GM10266 (cell line): ENCODE data around the gene RTP5.
"Not testable (repeated sequence)": the region's sequence is repeated elsewhere in the genome, so short reads cannot be mapped to it uniquely, and the experiment has no call there.

ENCODE experiments used
- DNase-seq: peaks from one replicate; pipeline ENCODE4 v3.0.0; 2012; ENCODE audit errors: extremely low spot score
- CTCF ChIP-seq: IDR thresholded peaks from 2 replicates; pipeline ENCODE4 v1.5.1; 2012; ENCODE audit warnings: mild to moderate bottlenecking, low read depth; ENCODE audit not compliant: control insufficient read depth, insufficient read depth; ENCODE audit errors: missing control alignments

RTP5 gene

GRCh38 chr2:241871538-241872312, 2.2 kb downstream of the RTP5 start:
- no peak for DNase-seq
- no peak for TF ChIP-seq CTCF

- no peak for TF ChIP-seq CTCF
- DNase-seq = no peak
Measured at GRCh38 chr2:241872313-241872642, 2.7 kb downstream of the RTP5 start.

GRCh38 chr2:241873081-241873802, 3.7 kb downstream of the RTP5 start:
- DNase-seq = no peak
- no peak for TF ChIP-seq CTCF

- TF ChIP-seq CTCF = no peak
- DNase-seq = no peak
Measured at GRCh38 chr2:241873803-241874110, 4.2 kb downstream of the RTP5 start.

GRCh38 chr2:241874277-241874925, 4.9 kb downstream of the RTP5 start:
- DNase-seq = no peak
- TF ChIP-seq CTCF = no peak

GRCh38 chr2:241875754-241876527, 6.4 kb downstream of the RTP5 start:
- TF ChIP-seq CTCF = peak; percentile 34
- DNase-seq = not testable (repeated sequence)
